K562 (cell line): ENCODE data around the gene KCTD1. TPM values are rescaled to one million over a fixed set of nuclear protein-coding genes. Genes with fewer than 3 reads are reported as not detected.

Experiments
- ATAC-seq: fragments of 200-7000 bp; cut with Tn5 transposase; 3 replicates; pipeline ENCODE4 v1.9.1; 2020; ENCODE audit warnings: moderate library complexity
- BruUV-seq: library from RNA; stranded (reverse); fragments of 400-500 nt; replicated peaks from 2 replicates; lab custom pipeline; 2021; lab: Mats Ljungman, UMichigan
- CTCF ChIA-PET: fragments of 300-600 bp; formaldehyde crosslinking; extraction: SDS; loops from one replicate; lab custom pipeline; 2021; ENCODE audit warnings: low intra/inter-chr PET ratio; lab: Yijun Ruan, JAX
- POLR2A ChIA-PET: fragments of 300-600, 350-650 bp; sonication (Branson Sonifier 250); formaldehyde crosslinking; extraction: SDS; loops from one replicate; lab custom pipeline; 2021; ENCODE audit warnings: antibody characterized with exemption, inconsistent platforms; lab: Yijun Ruan, JAX
- DNase-seq, 4 experiments: peaks; one replicate each; pipeline versions ENCODE4 v3.0.0 to v3.0.0-alpha.2; 2011 to 2018; ENCODE audit warnings: low spot score in 3 of 4, mixed read lengths in 3 of 4; ENCODE audit errors: extremely low read depth in 1 of 4
- FAIRE-seq: peaks from 2 replicates; lab custom pipeline; 2011; peaks lifted over from hg19 to GRCh38; lab: Jason Lieb, UNC
- H2AFZ ChIP-seq: 2 replicates; pipeline ENCODE4 v1.6.0; 2011; ENCODE audit warnings: low read depth, low read length, control low read depth, inconsistent platforms
- H3K27ac ChIP-seq: fragments of 200-600 bp; 3 replicates; pipeline ENCODE4 v1.8.0; 2011; ENCODE audit warnings: low read depth, mild to moderate bottlenecking, control low read depth, inconsistent platforms, low read length, moderate library complexity, mixed read lengths; ENCODE audit errors: extremely low read depth
- H3K27me3 ChIP-seq, 2 experiments: fragments of 300-600 bp in 1 of 2; 2 replicates in 1 of 2; 3 replicates in 1 of 2; pipeline versions ENCODE4 v1.6.0 to v1.8.0; 2011; ENCODE audit warnings: inconsistent platforms in 2 of 2, low read length in 2 of 2, mild to moderate bottlenecking in 1 of 2, mixed read lengths in 1 of 2, moderate library complexity in 1 of 2; ENCODE audit not compliant: control insufficient read depth in 2 of 2, insufficient read depth in 2 of 2
- H3K36me3 ChIP-seq: fragments of 300-600 bp; 3 replicates; pipeline ENCODE4 v1.8.0; 2011; ENCODE audit warnings: mild to moderate bottlenecking, low read length, inconsistent platforms; ENCODE audit not compliant: control insufficient read depth, insufficient read depth
- H3K4me1 ChIP-seq, 2 experiments: fragments of 200-600 bp in 1 of 2; replicated peaks in 1 of 2; 2 replicates in 1 of 2; 3 replicates in 1 of 2; pipeline versions ENCODE4 v1.5.1 to v1.8.0; 2011; ENCODE audit warnings: inconsistent platforms in 2 of 2, low read length in 2 of 2, mild to moderate bottlenecking in 1 of 2, mixed read lengths in 1 of 2, moderate library complexity in 1 of 2; ENCODE audit not compliant: control insufficient read depth in 2 of 2, insufficient read depth in 2 of 2
- H3K4me2 ChIP-seq: 2 replicates; pipeline ENCODE4 v1.6.1; 2011; ENCODE audit warnings: low read length, control low read depth, inconsistent platforms, mixed read lengths; ENCODE audit not compliant: insufficient read depth
- H3K4me3 ChIP-seq: fragments of 200-600 bp; sonication (generic), shearing (Covaris generic); 2 replicates; pipeline ENCODE4 v1.5.1; 2016; ENCODE audit warnings: control low read depth, inconsistent platforms
- H3K79me2 ChIP-seq: fragments of 200-600 bp; 3 replicates; pipeline ENCODE4 v1.8.0; 2011; ENCODE audit warnings: low read length, inconsistent platforms; ENCODE audit not compliant: control insufficient read depth, insufficient read depth
- H3K9ac ChIP-seq, 2 experiments: 2 replicates each; pipeline versions ENCODE4 v1.6.0 to v1.6.1; 2011; ENCODE audit warnings: low read depth in 2 of 2, low read length in 2 of 2, control low read depth in 1 of 2, inconsistent platforms in 1 of 2, mild to moderate bottlenecking in 1 of 2, mixed read lengths in 1 of 2; ENCODE audit not compliant: insufficient read depth in 1 of 2
- H3K9me1 ChIP-seq: one replicate; pipeline ENCODE4 v1.6.0; 2011; ENCODE audit warnings: inconsistent platforms, mild to moderate bottlenecking, low read length, moderate library complexity; ENCODE audit not compliant: control insufficient read depth, insufficient read depth
- H3K9me3 ChIP-seq: replicated peaks from 2 replicates; pipeline ENCODE4 v1.5.1; 2011; ENCODE audit warnings: low read depth, low read length, inconsistent platforms; ENCODE audit not compliant: control insufficient read depth, insufficient read depth
- H4K20me1 ChIP-seq: replicated peaks from 2 replicates; pipeline ENCODE4 v1.6.1; 2011; ENCODE audit warnings: low read length, inconsistent platforms, mixed read lengths; ENCODE audit not compliant: control insufficient read depth, insufficient read depth
- ATF1 ChIP-seq, 2 experiments: fragments of 450-650 bp in 1 of 2; IDR thresholded peaks; 2 replicates each; pipeline ENCODE4 v1.6.1; 2016; ENCODE audit warnings: missing compliant biosample characterization in 1 of 2, missing genetic modification characterization in 1 of 2
- CTBP1 ChIP-seq: fragments of 450-650 bp; IDR thresholded peaks from 2 replicates; pipeline ENCODE4 v1.6.1; 2016; ENCODE audit warnings: borderline replicate concordance
- CXXC5 ChIP-seq: fragments of 250-450 bp; sonication (Bioruptor Pico); IDR thresholded peaks from 2 replicates; pipeline ENCODE4 v1.8.0; 2022; ENCODE audit warnings: inconsistent platforms, mild to moderate bottlenecking, moderate library complexity
- DNMT1 ChIP-seq: fragments of 450-650 bp; IDR thresholded peaks from 2 replicates; pipeline ENCODE4 v1.6.1; 2016; ENCODE audit warnings: antibody characterized with exemption, mild to moderate bottlenecking
- MEF2D ChIP-seq: conservative IDR thresholded peaks from 2 replicates; pipeline ENCODE4 v1.6.1; 2016; ENCODE audit warnings: low read depth, missing genetic modification characterization, missing compliant biosample characterization
- NCOA1 ChIP-seq: fragments of 450-650 bp; IDR thresholded peaks from 2 replicates; pipeline ENCODE4 v1.6.1; 2016; ENCODE audit warnings: low read depth
- NCOA6 ChIP-seq: fragments of 450-650 bp; IDR thresholded peaks from 2 replicates; pipeline ENCODE4 v1.6.1; 2017; ENCODE audit warnings: mild to moderate bottlenecking
- POLR2AphosphoS5 ChIP-seq: IDR thresholded peaks from 2 replicates; pipeline ENCODE4 v1.6.1; 2011; ENCODE audit warnings: mild to moderate bottlenecking, low read depth, low read length, moderate library complexity; ENCODE audit not compliant: control insufficient read depth, insufficient read depth
- SIX5 ChIP-seq, 2 experiments: IDR thresholded peaks; 2 replicates each; pipeline ENCODE4 v1.6.1; 2011; ENCODE audit warnings: low read length in 2 of 2, borderline replicate concordance in 1 of 2, low read depth in 1 of 2, mild to moderate bottlenecking in 1 of 2, moderate library complexity in 1 of 2; ENCODE audit not compliant: insufficient read depth in 1 of 2
- SNAPC5 ChIP-seq: fragments of 250-450 bp; sonication (Bioruptor Pico); IDR thresholded peaks from 2 replicates; pipeline ENCODE4 v1.8.0; 2021; ENCODE audit warnings: moderate library complexity, mild to moderate bottlenecking, inconsistent platforms
- TCFL5 ChIP-seq: fragments of 250-450 bp; sonication (Bioruptor Pico); conservative IDR thresholded peaks from 2 replicates; pipeline ENCODE4 v1.6.1; 2021; ENCODE audit warnings: mild to moderate bottlenecking, moderate library complexity, matching md5 sums
- ZNF133 ChIP-seq: fragments of 250-450 bp; sonication (Bioruptor Pico); IDR thresholded peaks from 2 replicates; pipeline ENCODE4 v1.4.0; 2020; ENCODE audit warnings: mild to moderate bottlenecking
- ZNF146 ChIP-seq: IDR thresholded peaks from one replicate; pipeline ENCODE4 v1.6.1; 2018; ENCODE audit warnings: missing compliant biosample characterization; ENCODE audit not compliant: unreplicated experiment
- ZNF217 ChIP-seq: sonication (generic); formaldehyde crosslinking; IDR thresholded peaks from 2 replicates; pipeline ENCODE4 v1.8.0; 2022; ENCODE audit warnings: mild to moderate bottlenecking, missing genetic modification reagents
- ZNF224 ChIP-seq: sonication (generic); formaldehyde crosslinking; IDR thresholded peaks from 2 replicates; pipeline ENCODE4 v1.8.0; 2022; ENCODE audit warnings: mild to moderate bottlenecking, missing genetic modification reagents
- ZNF644 ChIP-seq: fragments of 200-800 bp; sonication (Bioruptor generic); IDR thresholded peaks from 2 replicates; pipeline ENCODE4 v1.6.1; 2016; ENCODE audit warnings: low read depth, missing genetic modification characterization, missing compliant biosample characterization
- WGBS: fragments of 100-300 bp; shearing (Covaris generic); methylation state at CpG from one replicate; pipeline ENCODE4 v1.1.6; 2016; ENCODE audit warnings: low coverage, mixed read lengths; ENCODE audit not compliant: insufficient coverage; ENCODE audit errors: missing lambda C conversion rate; 5-methylcytosine and 5-hydroxymethylcytosine counted together
- in situ Hi-C: fragments of 300-500 bp; cut with MboI; formaldehyde crosslinking; loops from 4 replicates; pipeline ENCODE4 v1.15.0; 2018; ENCODE audit warnings: inconsistent platforms, mixed read lengths
- intact Hi-C: fragments of 100-400 bp; cut with micrococcal nuclease; formaldehyde crosslinking; loops from 2 replicates; pipeline ENCODE4 v1.14.2; 2022
- polyA plus RNA-seq, 8 experiments: library from polyadenylated mRNA; depleted of rRNA in 4 of 8; stranded (reverse) in 5 of 8; unstranded in 3 of 8; fragments of >200 nt; fragmentation: Nextera tagmentation in 2 of 8; fragmentation: Illumina TruSeq in 1 of 8; extraction: Ambion mirVana in 2 of 8; extraction: Trizol in 1 of 8; gene quantifications; 2 replicates each; pipeline versions ENCODE4 v1.2.1 to v1.2.3, GENCODE V29; 2011 to 2014; ENCODE audit warnings: inconsistent platforms in 1 of 8, missing spikeins in 1 of 8
- total RNA-seq, 7 experiments: library from RNA; depleted of rRNA in 6 of 7; stranded (reverse); fragments of >200 nt in 6 of 7; fragmentation: Illumina TruSeq in 2 of 7; extraction: Trizol in 2 of 7; gene quantifications; 2 replicates each; pipeline versions ENCODE4 v1.2.1 to v1.2.3, GENCODE V29; 2011 to 2021; ENCODE audit warnings: low replicate concordance in 1 of 7

KCTD1 gene
- total and polyA plus RNA-seq, 9 of the 15 experiments (the other 6 are each of a cell fraction or from before 2014, with no cell fraction given) = not detected

- ChIA-PET CTCF (no interaction called here), POLR2A (no interaction called here)
- in situ Hi-C loops = no loop called here
- ATAC-seq (no peak), FAIRE-seq (no peak), DNase-seq (no peak)
- no peak overlapping the region for H3K4me2 ChIP-seq
- H3K36me3 ChIP-seq = no peaks in the 10 kb centered on the region
- BruUV-seq = no TSS peak
- no peaks in the 10 kb centered on the region for H4K20me1 ChIP-seq
- no peaks in the 10 kb centered on the region for H3K4me1 ChIP-seq
- no peaks in the 10 kb centered on the region for H3K79me2 ChIP-seq
- H3K9ac ChIP-seq = no peak overlapping the region
- intact Hi-C loops = no loop called here
- H3K9me1 ChIP-seq = no peaks in the 10 kb centered on the region
- no peak overlapping the region for H2AFZ ChIP-seq
- no peaks in the 10 kb centered on the region for H3K9me3 ChIP-seq
- H3K27ac ChIP-seq = no peak overlapping the region
- H3K27me3 ChIP-seq = peaks cover 2 to 9% of the 10 kb centered on the region in 2 experiments; a peak in 2 of 5 replicates
- TF ChIP-seq POLR2AphosphoS5 (no peak), MEF2D (tag) (no peak)
- no peak overlapping the region for H3K4me3 ChIP-seq
- 1% methylated on average over 4 of the region's 4 CpGs for WGBS
Measured at GRCh38 chr18:26502823-26503222, 45.5 kb downstream of the KCTD1 start.

GRCh38 chr18:26497866-26498265, 50.5 kb downstream of the KCTD1 start:
- BruUV-seq = no TSS peak
- H3K4me3 ChIP-seq = no peak overlapping the region
- H3K4me2 ChIP-seq = no peak overlapping the region
- no peaks in the 10 kb centered on the region for H3K9me1 ChIP-seq
- no peaks in the 10 kb centered on the region for H3K36me3 ChIP-seq
- intact Hi-C loops (no loop called here), in situ Hi-C loops (no loop called here)
- H3K9me3 ChIP-seq = no peaks in the 10 kb centered on the region
- no peaks in the 10 kb centered on the region for H4K20me1 ChIP-seq
- no peak overlapping the region for H3K9ac ChIP-seq
- ChIA-PET POLR2A (no interaction called here), CTCF (no interaction called here)
- 0% methylated on average over 4 of the region's 4 CpGs for WGBS
- DNase-seq (no peak), ATAC-seq (no peak), FAIRE-seq (no peak)
- no peaks in the 10 kb centered on the region for H3K79me2 ChIP-seq
- no peak overlapping the region for H2AFZ ChIP-seq
- no peaks in the 10 kb centered on the region for H3K4me1 ChIP-seq
- no peak overlapping the region for H3K27ac ChIP-seq
- H3K27me3 ChIP-seq = peaks cover 2 to 9% of the 10 kb centered on the region in 2 experiments; a peak in 2 of 5 replicates
- TF ChIP-seq ZNF133 (CRISPR knock-in tag) = no peak
- TF ChIP-seq NCOA6 = no peak
- TF ChIP-seq NCOA1 = no peak
- TF ChIP-seq CTBP1 = no peak
- no peak for TF ChIP-seq ZNF217
- TF ChIP-seq ZNF644 = no peak
- no peak for TF ChIP-seq ZNF146
- TF ChIP-seq DNMT1 = no peak
- TF ChIP-seq CXXC5 (CRISPR knock-in tag) = no peak
- no peak for TF ChIP-seq POLR2AphosphoS5
- no peak for TF ChIP-seq ATF1 (CRISPR knock-in tag; IDR thresholded peaks at IDR 0.05)
- TF ChIP-seq ATF1 (tag; IDR thresholded peaks at IDR 0.05) = no peak
- TF ChIP-seq TCFL5 = no peak
- TF ChIP-seq ZNF224 (CRISPR knock-in tag) = no peak
- no peak for TF ChIP-seq SNAPC5
- no peak for TF ChIP-seq SIX5 (IDR thresholded peaks at IDR 0.05; ENCODE audit: borderline replicate concordance in 1 of 2, insufficient read depth in 1 of 2, low read depth in 1 of 2, low read length in 2 of 2)
